HG02973 (cell line): ENCODE data around the gene SH2D4B.

Experiments
- ATAC-seq: cut with Tn5 transposase; IDR thresholded peaks from one replicate; pipeline ENCODE4 v1.9.1; 2021; ENCODE audit warnings: moderate library complexity; ENCODE audit not compliant: unreplicated experiment

SH2D4B gene

GRCh38 chr10:80585812-80586211 is 48.1 kb downstream of the SH2D4B start:
- ATAC-seq = no peak

GRCh38 chr10:80588546-80588945 is 50.8 kb downstream of the SH2D4B start:
- no peak for ATAC-seq

GRCh38 chr10:80589726-80590373 is 52.1 kb downstream of the SH2D4B start:
- ATAC-seq = peak; percentile 91

- no peak for ATAC-seq
Measured at GRCh38 chr10:80590585-80591125, 53.0 kb downstream of the SH2D4B start.

GRCh38 chr10:80596391-80597257 is 58.9 kb downstream of the SH2D4B start:
- peak; percentile 33 for ATAC-seq

GRCh38 chr10:80598084-80598798 is 60.5 kb downstream of the SH2D4B start:
- peak; percentile 56 for ATAC-seq

GRCh38 chr10:80598951-80599350 is 61.2 kb downstream of the SH2D4B start:
- ATAC-seq = no peak

GRCh38 chr10:80599424-80599847 is 61.7 kb downstream of the SH2D4B start:
- peak; percentile 85 for ATAC-seq

GRCh38 chr10:80600256-80600655 is 62.6 kb downstream of the SH2D4B start:
- ATAC-seq = no peak

- no peak for ATAC-seq
Measured at GRCh38 chr10:80602881-80603280, 65.2 kb downstream of the SH2D4B start.

- ATAC-seq = no peak
Measured at GRCh38 chr10:80603516-80603915, 65.8 kb downstream of the SH2D4B start.

GRCh38 chr10:80608706-80609105 is 71.0 kb downstream of the SH2D4B start:
- ATAC-seq = no peak

GRCh38 chr10:80609331-80609730 is 71.6 kb downstream of the SH2D4B start:
- ATAC-seq = no peak

- no peak for ATAC-seq
Measured at GRCh38 chr10:80611481-80612185, 73.9 kb downstream of the SH2D4B start.

- ATAC-seq = no peak
Measured at GRCh38 chr10:80612261-80612660, 74.6 kb downstream of the SH2D4B start.

- ATAC-seq = no peak
Measured at GRCh38 chr10:80613466-80614170, 75.9 kb downstream of the SH2D4B start.

- no peak for ATAC-seq
Measured at GRCh38 chr10:80614576-80615416, 77.1 kb downstream of the SH2D4B start.

- ATAC-seq = no peak
Measured at GRCh38 chr10:80617807-80618206, 80.1 kb downstream of the SH2D4B start.

GRCh38 chr10:80619036-80619435 is 81.3 kb downstream of the SH2D4B start:
- no peak for ATAC-seq
